Measurements from ENCODE around the gene FBLN5. TPM values are rescaled to one million over a fixed set of nuclear protein-coding genes. Genes with fewer than 3 reads are reported as not detected.
A peak's percentile ranks its signal among the peaks of the same experiment; 100 is the strongest.

Gene FBLN5
- total and polyA plus RNA-seq, 5 donors from 2014 or later = 3.0 to 21.9 (median 20.9) TPM

DNA sequence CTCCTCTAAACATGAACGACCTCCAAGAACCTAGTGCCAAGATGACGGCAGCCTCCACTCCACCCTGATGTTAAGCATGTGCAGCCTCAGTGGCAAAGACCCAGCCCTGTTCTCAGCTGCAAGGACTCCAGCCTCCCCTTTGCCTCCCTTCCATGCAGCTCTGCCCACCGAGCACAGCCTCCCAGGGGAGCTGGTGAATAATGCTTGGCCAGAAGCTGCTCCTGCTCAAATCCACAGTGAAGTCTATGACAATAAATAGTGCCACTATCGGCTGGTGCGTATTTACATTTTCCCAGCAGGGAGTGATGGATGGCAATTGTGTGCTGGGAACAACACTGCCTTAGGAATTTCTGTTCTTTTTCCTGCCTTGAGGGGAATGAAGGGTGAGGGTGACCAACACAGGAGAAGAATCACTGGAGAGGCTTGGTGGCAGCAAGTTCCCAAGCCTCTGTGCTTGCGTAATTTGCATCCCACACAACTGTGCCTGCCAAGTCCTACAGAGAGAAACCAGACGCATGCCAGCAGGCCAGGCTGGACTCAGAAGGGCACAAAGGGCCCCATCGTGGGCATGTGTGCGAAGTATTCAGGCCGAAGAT lies 50.3 kb downstream of the FBLN5 start:
- peak overlapping the region in 1 of 3 donors; percentile 45 for H3K27ac Mint-ChIP-seq
- H3K27me3 Mint-ChIP-seq = no peaks in the 10 kb centered on the region
- ATAC-seq (ENCODE audit: low read depth in 2 of 2) (no peak), DNase-seq (no peak)
- H3K4me1 Mint-ChIP-seq = peaks cover 0 to 25% (median 11%) of the 10 kb centered on the region in 4 donors
- Histone ChIP-seq H3K4me3 (ENCODE audit: low read depth, low read length) (no peak overlapping the region), H3K27me3 (ENCODE audit: control insufficient read depth, insufficient read depth, low read length) (no peaks in the 10 kb centered on the region), H3K36me3 (ENCODE audit: control insufficient read depth, insufficient read depth, low read length) (no peaks in the 10 kb centered on the region), H3K4me1 (ENCODE audit: control insufficient read depth, insufficient read depth, low read length, poor library complexity, severe bottlenecking) (no peaks in the 10 kb centered on the region), H3K27ac (ENCODE audit: insufficient read depth, low read length, poor library complexity, severe bottlenecking) (no peak overlapping the region), H3K9me3 (ENCODE audit: control insufficient read depth in 2 of 2, low read length in 2 of 2) (no peaks in the 10 kb centered on the region)
- peaks cover 0 to 2% (median 0%) of the 10 kb centered on the region in 7 donors for H3K9me3 Mint-ChIP-seq
- H3K4me3 Mint-ChIP-seq = no peak overlapping the region
- no peaks in the 10 kb centered on the region for H3K36me3 Mint-ChIP-seq

- no peaks in the 10 kb centered on the region for H3K27me3 ChIP-seq (ENCODE audit: control insufficient read depth, insufficient read depth, low read length)
- no peak for ATAC-seq (ENCODE audit: low read depth in 2 of 2)
- DNase-seq = no peak
- H3K4me3 ChIP-seq (ENCODE audit: low read depth, low read length) = no peak overlapping the region
- no peaks in the 10 kb centered on the region for H3K4me1 ChIP-seq (ENCODE audit: control insufficient read depth, insufficient read depth, low read length, poor library complexity, severe bottlenecking)
- H3K27me3 Mint-ChIP-seq = no peaks in the 10 kb centered on the region
- H3K4me1 Mint-ChIP-seq = peaks cover 0 to 33% (median 12%) of the 10 kb centered on the region in 4 donors
- peak overlapping the region in 1 of 3 donors; percentile 50 for H3K27ac Mint-ChIP-seq
- H3K36me3 Mint-ChIP-seq = no peaks in the 10 kb centered on the region
- peaks cover 0 to 2% (median 0%) of the 10 kb centered on the region in 7 donors for H3K9me3 Mint-ChIP-seq
- H3K36me3 ChIP-seq (ENCODE audit: control insufficient read depth, insufficient read depth, low read length) = no peaks in the 10 kb centered on the region
- no peaks in the 10 kb centered on the region for H3K9me3 ChIP-seq (ENCODE audit: control insufficient read depth in 2 of 2, low read length in 2 of 2)
- H3K27ac ChIP-seq (ENCODE audit: insufficient read depth, low read length, poor library complexity, severe bottlenecking) = no peak overlapping the region
- no peak overlapping the region for H3K4me3 Mint-ChIP-seq
Measured at GRCh38 chr14:91896419-91896818, 51.1 kb downstream of the FBLN5 start.

DNA sequence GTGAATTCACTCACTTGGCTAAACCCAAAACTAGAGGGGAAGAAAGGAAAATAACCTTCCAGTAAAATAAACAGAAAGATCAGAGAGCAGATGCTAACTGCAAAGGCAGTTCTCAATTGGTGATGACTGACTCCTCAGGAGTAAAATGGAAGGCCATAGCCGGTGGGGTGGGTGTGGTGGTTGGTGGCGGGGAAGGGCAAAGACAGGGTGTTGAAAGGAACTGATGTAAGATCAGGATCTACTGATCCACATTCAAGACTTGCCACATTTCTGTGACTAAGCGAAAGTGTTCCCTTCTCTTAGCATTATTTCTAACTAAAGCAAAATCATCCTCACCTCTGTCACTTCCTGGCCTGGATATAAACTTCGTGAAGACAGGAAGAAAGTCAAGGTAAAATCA lies 53.8 kb downstream of the FBLN5 start:
- H3K4me1 Mint-ChIP-seq = peaks cover 0 to 56% (median 22%) of the 10 kb centered on the region in 4 donors
- H3K4me1 ChIP-seq (ENCODE audit: control insufficient read depth, insufficient read depth, low read length, poor library complexity, severe bottlenecking) = peaks cover 17% of the 10 kb centered on the region
- ATAC-seq (ENCODE audit: low read depth in 2 of 2) = no peak

GRCh38 chr14:91893007-91893406 lies 54.5 kb downstream of the FBLN5 start:
- H3K27ac ChIP-seq (ENCODE audit: insufficient read depth, low read length, poor library complexity, severe bottlenecking) = no peak overlapping the region
- Mint-ChIP-seq H3K4me1 (peaks cover 0 to 58% (median 22%) of the 10 kb centered on the region in 4 donors), H3K27me3 (no peaks in the 10 kb centered on the region), H3K36me3 (no peaks in the 10 kb centered on the region), H3K27ac (peak overlapping the region in 1 of 3 donors; percentile 67), H3K4me3 (no peak overlapping the region), H3K9me3 (peaks cover 0 to 2% (median 0%) of the 10 kb centered on the region in 7 donors)
- peaks cover 17% of the 10 kb centered on the region for H3K4me1 ChIP-seq (ENCODE audit: control insufficient read depth, insufficient read depth, low read length, poor library complexity, severe bottlenecking)
- no peaks in the 10 kb centered on the region for H3K9me3 ChIP-seq (ENCODE audit: control insufficient read depth in 2 of 2, low read length in 2 of 2)
- no peaks in the 10 kb centered on the region for H3K36me3 ChIP-seq (ENCODE audit: control insufficient read depth, insufficient read depth, low read length)
- DNase-seq (peak in 1 of 3 donors; percentile 40), ATAC-seq (ENCODE audit: low read depth in 2 of 2) (no peak)
- H3K4me3 ChIP-seq (ENCODE audit: low read depth, low read length) = no peak overlapping the region
- no peaks in the 10 kb centered on the region for H3K27me3 ChIP-seq (ENCODE audit: control insufficient read depth, insufficient read depth, low read length)

More for the DNA sequence above, 53.8 kb downstream of the FBLN5 start:
- Histone ChIP-seq H3K9me3 (ENCODE audit: control insufficient read depth in 2 of 2, low read length in 2 of 2) (no peaks in the 10 kb centered on the region), H3K36me3 (ENCODE audit: control insufficient read depth, insufficient read depth, low read length) (no peaks in the 10 kb centered on the region), H3K27me3 (ENCODE audit: control insufficient read depth, insufficient read depth, low read length) (no peaks in the 10 kb centered on the region), H3K27ac (ENCODE audit: insufficient read depth, low read length, poor library complexity, severe bottlenecking) (no peak overlapping the region), H3K4me3 (ENCODE audit: low read depth, low read length) (no peak overlapping the region)
- Mint-ChIP-seq H3K27me3 (no peaks in the 10 kb centered on the region), H3K27ac (peak overlapping the region in 1 of 3 donors; percentile 67), H3K36me3 (no peaks in the 10 kb centered on the region), H3K9me3 (peaks cover 0 to 2% (median 0%) of the 10 kb centered on the region in 7 donors), H3K4me3 (peak overlapping the region in 1 of 4 donors; percentile 59)
- no peak for DNase-seq

GRCh38 chr14:91891721-91892220 lies 55.7 kb downstream of the FBLN5 start:
- Histone ChIP-seq H3K27ac (ENCODE audit: insufficient read depth, low read length, poor library complexity, severe bottlenecking) (no peak overlapping the region), H3K4me1 (ENCODE audit: control insufficient read depth, insufficient read depth, low read length, poor library complexity, severe bottlenecking) (peaks cover 17% of the 10 kb centered on the region), H3K9me3 (ENCODE audit: control insufficient read depth in 2 of 2, low read length in 2 of 2) (no peaks in the 10 kb centered on the region), H3K36me3 (ENCODE audit: control insufficient read depth, insufficient read depth, low read length) (no peaks in the 10 kb centered on the region), H3K27me3 (ENCODE audit: control insufficient read depth, insufficient read depth, low read length) (no peaks in the 10 kb centered on the region), H3K4me3 (ENCODE audit: low read depth, low read length) (no peak overlapping the region)
- DNase-seq = no peak
- peaks cover 0 to 2% (median 0%) of the 10 kb centered on the region in 7 donors for H3K9me3 Mint-ChIP-seq
- peak overlapping the region in 2 of 3 donors; percentile 83 to 88 for H3K27ac Mint-ChIP-seq
- H3K4me1 Mint-ChIP-seq = peaks cover 0 to 56% (median 22%) of the 10 kb centered on the region in 4 donors
- no peak overlapping the region for H3K4me3 Mint-ChIP-seq
- no peaks in the 10 kb centered on the region for H3K27me3 Mint-ChIP-seq
- H3K36me3 Mint-ChIP-seq = no peaks in the 10 kb centered on the region
- no peak for ATAC-seq (ENCODE audit: low read depth in 2 of 2)

DNA sequence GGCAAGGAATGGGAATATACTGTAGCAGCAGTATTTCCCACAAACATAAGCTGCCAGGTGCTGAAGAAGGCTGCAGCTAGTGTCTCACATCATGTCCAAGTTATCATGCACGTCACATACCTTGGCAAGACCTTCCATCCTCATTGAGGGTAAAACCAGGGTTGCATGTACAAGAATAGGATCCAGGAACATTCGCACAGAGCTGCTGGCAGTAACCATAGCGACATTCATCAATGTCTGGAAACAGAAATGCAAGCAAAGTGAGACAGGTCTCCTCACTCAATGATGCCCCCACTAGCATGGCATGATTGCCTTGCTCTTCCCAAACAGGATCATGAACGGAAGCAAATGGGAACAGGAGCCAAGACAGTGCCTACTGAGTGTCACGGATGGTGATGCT lies 56.4 kb downstream of the FBLN5 start:
- Mint-ChIP-seq H3K27me3 (no peaks in the 10 kb centered on the region), H3K4me1 (peaks cover 0 to 57% (median 20%) of the 10 kb centered on the region in 4 donors)
- H3K4me1 ChIP-seq (ENCODE audit: control insufficient read depth, insufficient read depth, low read length, poor library complexity, severe bottlenecking) = peaks cover 17% of the 10 kb centered on the region

DNA sequence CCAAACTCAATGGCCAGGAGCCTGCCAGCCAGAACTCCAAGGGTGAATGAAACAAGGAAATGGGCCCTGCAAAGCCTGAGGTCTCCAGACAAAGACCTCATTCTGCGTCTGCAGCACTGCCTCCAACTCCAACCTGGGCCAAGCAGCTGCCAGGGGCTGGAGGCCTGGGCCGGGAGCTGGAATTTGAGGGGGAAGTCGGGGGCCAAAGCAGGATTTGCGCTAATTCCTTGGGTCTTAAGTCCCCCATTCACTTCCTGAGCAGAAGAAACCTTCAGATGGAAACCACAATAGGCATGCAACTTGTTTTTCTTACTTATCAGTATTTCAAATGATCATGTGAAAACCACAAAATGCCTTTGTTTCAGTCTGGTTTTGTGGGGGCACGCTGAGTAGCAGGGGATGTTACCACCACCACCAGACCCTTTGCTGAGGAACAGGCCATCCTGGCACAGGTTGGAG lies 57.2 kb downstream of the FBLN5 start:
- peak overlapping the region in 2 of 4 donors; percentile 13 to 39 for H3K4me3 Mint-ChIP-seq
- peaks cover 17% of the 10 kb centered on the region for H3K4me1 ChIP-seq (ENCODE audit: control insufficient read depth, insufficient read depth, low read length, poor library complexity, severe bottlenecking)

More for the DNA sequence above, 56.4 kb downstream of the FBLN5 start:
- ATAC-seq (ENCODE audit: low read depth in 2 of 2) (no peak), DNase-seq (no peak)
- H3K36me3 ChIP-seq (ENCODE audit: control insufficient read depth, insufficient read depth, low read length) = no peaks in the 10 kb centered on the region
- no peak overlapping the region for H3K4me3 Mint-ChIP-seq
- no peak overlapping the region for H3K4me3 ChIP-seq (ENCODE audit: low read depth, low read length)
- no peaks in the 10 kb centered on the region for H3K27me3 ChIP-seq (ENCODE audit: control insufficient read depth, insufficient read depth, low read length)
- peaks cover 0 to 2% (median 0%) of the 10 kb centered on the region in 7 donors for H3K9me3 Mint-ChIP-seq
- H3K27ac Mint-ChIP-seq = peak overlapping the region; percentile 43 to 83 (median 46)
- no peaks in the 10 kb centered on the region for H3K9me3 ChIP-seq (ENCODE audit: control insufficient read depth in 2 of 2, low read length in 2 of 2)
- H3K27ac ChIP-seq (ENCODE audit: insufficient read depth, low read length, poor library complexity, severe bottlenecking) = no peak overlapping the region
- H3K36me3 Mint-ChIP-seq = no peaks in the 10 kb centered on the region

More for the DNA sequence above, 57.2 kb downstream of the FBLN5 start:
- Histone ChIP-seq H3K36me3 (ENCODE audit: control insufficient read depth, insufficient read depth, low read length) (no peaks in the 10 kb centered on the region), H3K4me3 (ENCODE audit: low read depth, low read length) (no peak overlapping the region), H3K27ac (ENCODE audit: insufficient read depth, low read length, poor library complexity, severe bottlenecking) (no peak overlapping the region), H3K9me3 (ENCODE audit: control insufficient read depth in 2 of 2, low read length in 2 of 2) (no peaks in the 10 kb centered on the region), H3K27me3 (ENCODE audit: control insufficient read depth, insufficient read depth, low read length) (no peaks in the 10 kb centered on the region)
- peaks cover 0 to 55% (median 20%) of the 10 kb centered on the region in 4 donors for H3K4me1 Mint-ChIP-seq
- ATAC-seq (ENCODE audit: low read depth in 2 of 2) (no peak), DNase-seq (no peak)
- no peaks in the 10 kb centered on the region for H3K9me3 Mint-ChIP-seq
- no peaks in the 10 kb centered on the region for H3K36me3 Mint-ChIP-seq
- no peaks in the 10 kb centered on the region for H3K27me3 Mint-ChIP-seq
- H3K27ac Mint-ChIP-seq = peak overlapping the region; percentile 76 to 90 (median 83)

All from CD4-positive, CD25-positive, alpha-beta regulatory T cell (primary cell).